Neuron (in vitro differentiated cells): ENCODE data around the gene SRPRB.

Experiments
- H2AFZ ChIP-seq: one replicate; pipeline ENCODE4 v1.6.1; 2013; ENCODE audit warnings: low read depth, mild to moderate bottlenecking, inconsistent platforms, low read length, moderate library complexity
- H3K27me3 ChIP-seq: one replicate; pipeline ENCODE4 v1.6.1; 2013; ENCODE audit warnings: low read length; ENCODE audit not compliant: insufficient read depth
- H3K36me3 ChIP-seq: one replicate; pipeline ENCODE4 v1.6.1; 2013; ENCODE audit warnings: low read length; ENCODE audit not compliant: insufficient read depth
- H3K4me1 ChIP-seq: one replicate; pipeline ENCODE4 v1.6.1; 2013; ENCODE audit warnings: low read length; ENCODE audit not compliant: insufficient read depth
- H3K4me3 ChIP-seq: 2 replicates; pipeline ENCODE4 v1.5.1; 2013; ENCODE audit warnings: mild to moderate bottlenecking, low read length, moderate library complexity
- H3K9me3 ChIP-seq: one replicate; pipeline ENCODE4 v1.6.1; 2013; ENCODE audit warnings: low read length

SRPRB gene

DNA sequence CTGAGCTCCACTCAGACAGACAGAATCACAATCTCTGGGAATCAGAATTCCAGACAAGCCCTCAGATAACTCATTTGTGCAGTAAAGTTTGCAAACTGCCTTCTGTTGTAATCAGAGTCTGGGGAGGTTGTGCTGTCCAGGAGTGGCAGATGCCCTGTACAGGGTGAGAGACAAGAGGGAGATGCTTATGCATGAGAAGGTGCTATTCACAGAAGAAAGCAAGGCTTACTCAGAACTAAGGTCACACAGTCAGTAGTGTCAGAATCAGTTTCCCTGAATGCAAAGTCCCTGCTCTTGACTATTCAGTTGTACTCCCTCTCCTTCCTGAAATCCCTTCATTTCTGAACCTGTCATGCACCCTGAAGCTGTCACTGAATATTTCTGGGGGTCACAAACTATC, 43.7 kb downstream of the SRPRB start:
- H3K4me3 ChIP-seq: no peak overlapping the region
- H3K4me1 ChIP-seq: no peaks in the 10 kb centered on the region
- H2AFZ ChIP-seq: no peak overlapping the region
- no peaks in the 10 kb centered on the region for H3K27me3 ChIP-seq
- H3K36me3 ChIP-seq: no peaks in the 10 kb centered on the region
- no peaks in the 10 kb centered on the region for H3K9me3 ChIP-seq

DNA sequence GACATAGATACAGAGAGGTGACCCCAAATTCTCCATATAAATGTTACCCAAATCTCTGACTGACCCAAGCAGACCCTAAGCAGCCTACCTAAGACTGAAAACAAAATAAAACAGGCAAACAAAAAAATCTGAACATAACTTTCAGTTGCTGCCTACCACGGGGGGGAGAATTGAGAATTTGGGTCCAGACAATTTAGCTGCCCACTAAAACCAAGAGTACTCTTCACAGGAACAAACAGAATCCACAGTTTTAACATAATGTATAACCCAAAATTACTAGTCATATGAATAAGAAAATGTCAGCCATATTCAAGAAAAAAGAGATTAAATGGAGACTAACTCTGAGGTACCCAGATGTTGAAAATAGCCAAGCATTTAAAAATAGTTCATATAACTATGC, 44.4 kb downstream of the SRPRB start:
- Histone ChIP-seq H3K4me1 (no peaks in the 10 kb centered on the region), H3K4me3 (no peak overlapping the region), H2AFZ (no peak overlapping the region), H3K27me3 (no peaks in the 10 kb centered on the region), H3K9me3 (no peaks in the 10 kb centered on the region), H3K36me3 (no peaks in the 10 kb centered on the region)

DNA sequence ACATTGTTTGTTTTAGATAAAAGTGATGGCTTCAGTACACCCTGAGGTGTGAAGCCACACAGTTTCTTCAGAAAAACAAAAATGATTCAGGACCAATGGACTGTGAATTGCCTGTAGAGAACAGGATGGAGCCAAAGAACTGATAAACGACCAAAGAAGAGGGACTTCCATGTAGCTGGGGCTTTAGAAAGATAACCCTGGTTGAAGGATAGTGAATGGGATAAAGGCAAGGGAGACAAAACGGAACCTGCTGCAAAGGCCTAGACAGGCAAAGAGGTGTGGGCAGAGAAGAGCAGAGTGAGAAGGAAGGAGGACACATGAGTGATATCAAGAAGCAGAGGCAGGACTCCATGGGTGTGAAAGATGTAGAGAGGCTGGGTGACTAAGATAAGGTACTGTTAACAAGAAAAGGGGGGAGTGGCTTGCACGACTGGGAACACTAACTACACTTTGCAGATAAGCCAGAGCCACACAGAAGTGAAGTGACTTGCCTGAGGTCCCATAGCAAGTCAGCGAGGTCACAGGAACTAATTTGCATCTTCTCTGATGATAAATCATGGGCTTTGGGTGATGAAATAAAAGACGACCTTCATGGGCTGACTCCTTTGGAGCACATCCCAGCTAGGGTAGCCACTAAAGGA, 45.8 kb downstream of the SRPRB start:
- H2AFZ ChIP-seq: no peak overlapping the region
- H3K27me3 ChIP-seq: no peaks in the 10 kb centered on the region
- no peaks in the 10 kb centered on the region for H3K9me3 ChIP-seq
- H3K4me1 ChIP-seq: no peaks in the 10 kb centered on the region
- no peaks in the 10 kb centered on the region for H3K36me3 ChIP-seq
- H3K4me3 ChIP-seq: no peak overlapping the region

DNA sequence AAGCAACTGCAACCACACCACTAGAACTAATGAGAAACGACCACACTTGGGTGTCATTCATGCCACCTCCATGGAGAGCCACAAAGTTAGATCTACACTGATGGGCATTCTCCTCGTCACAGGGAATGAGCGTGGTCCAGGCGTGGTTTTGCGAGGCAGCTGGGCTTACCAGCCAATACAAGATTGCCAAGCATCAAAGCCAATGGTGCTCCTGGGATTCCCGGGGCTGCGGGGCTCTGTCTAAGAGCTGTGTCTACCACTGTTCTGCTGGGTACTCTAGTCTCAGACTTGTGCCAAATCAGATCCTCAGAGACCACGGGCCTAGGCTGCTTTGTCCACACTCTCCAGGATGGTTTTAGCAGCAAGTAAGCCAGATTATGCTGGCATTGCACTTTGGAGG, 46.3 kb downstream of the SRPRB start:
- no peaks in the 10 kb centered on the region for H3K9me3 ChIP-seq
- peaks cover 2% of the 10 kb centered on the region for H3K27me3 ChIP-seq
- no peak overlapping the region for H2AFZ ChIP-seq
- H3K36me3 ChIP-seq: no peaks in the 10 kb centered on the region
- H3K4me1 ChIP-seq: no peaks in the 10 kb centered on the region
- H3K4me3 ChIP-seq: no peak overlapping the region

DNA sequence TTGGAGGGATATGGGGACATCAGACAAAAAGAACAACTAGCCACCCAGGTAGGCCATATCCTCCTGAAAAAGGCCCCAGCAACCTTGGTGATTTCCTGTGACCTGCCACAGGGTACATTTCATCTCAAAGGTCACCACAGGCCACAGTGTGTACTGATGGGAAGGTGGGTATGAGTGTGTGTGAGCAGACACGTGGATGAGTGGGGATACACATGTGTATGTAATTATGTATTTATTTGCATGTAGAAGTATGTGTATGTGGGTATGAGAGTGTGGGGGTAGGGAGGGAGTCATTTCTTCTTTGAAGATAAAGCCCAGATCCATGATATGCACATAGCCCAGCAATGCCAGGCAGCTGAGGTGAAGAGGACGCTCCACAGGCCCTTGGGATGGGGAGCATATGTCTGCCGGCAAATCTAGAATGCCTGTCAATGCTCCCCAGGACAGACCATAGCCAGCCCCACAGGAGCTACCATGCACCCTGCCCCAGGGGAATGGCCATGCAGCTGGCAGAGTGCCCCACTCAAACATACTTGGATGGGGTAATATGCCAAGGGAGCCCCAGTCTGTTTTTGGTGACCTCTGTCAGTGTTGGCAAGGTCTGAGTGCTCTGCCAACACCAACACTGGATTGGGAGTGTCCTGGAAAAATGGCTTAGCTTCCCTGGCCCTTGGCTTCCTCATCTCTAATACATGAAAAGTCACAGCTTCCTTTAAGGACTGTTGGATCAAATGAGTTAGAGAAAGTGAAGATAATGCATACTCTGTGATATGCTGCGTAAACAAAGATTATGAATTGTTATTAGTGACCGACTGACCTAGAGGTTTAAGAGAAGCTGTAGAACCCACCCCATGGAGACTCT, 47.7 kb downstream of the SRPRB start:
- H3K36me3 ChIP-seq: no peaks in the 10 kb centered on the region
- no peaks in the 10 kb centered on the region for H3K9me3 ChIP-seq
- H3K27me3 ChIP-seq: peaks cover 3% of the 10 kb centered on the region
- no peaks in the 10 kb centered on the region for H3K4me1 ChIP-seq
- H3K4me3 ChIP-seq: no peak overlapping the region
- no peak overlapping the region for H2AFZ ChIP-seq

DNA sequence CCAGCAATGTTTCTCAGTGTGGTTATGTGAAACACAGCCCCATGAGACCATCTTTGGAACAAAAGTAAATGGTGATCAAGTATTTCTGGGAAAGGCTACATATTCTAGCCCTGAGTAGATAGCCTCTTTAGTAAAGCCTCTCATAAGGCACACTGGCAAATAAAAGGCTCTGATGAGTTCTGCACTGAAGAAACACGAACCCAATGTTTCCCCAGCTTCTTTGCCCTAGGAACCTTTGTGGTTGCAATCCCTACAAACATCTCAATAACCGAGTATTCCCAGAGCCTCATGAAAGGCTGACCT, 48.3 kb downstream of the SRPRB start:
- no peaks in the 10 kb centered on the region for H3K4me1 ChIP-seq
- no peak overlapping the region for H2AFZ ChIP-seq
- peaks cover 3% of the 10 kb centered on the region for H3K27me3 ChIP-seq
- no peaks in the 10 kb centered on the region for H3K36me3 ChIP-seq
- no peak overlapping the region for H3K4me3 ChIP-seq
- H3K9me3 ChIP-seq: no peaks in the 10 kb centered on the region

DNA sequence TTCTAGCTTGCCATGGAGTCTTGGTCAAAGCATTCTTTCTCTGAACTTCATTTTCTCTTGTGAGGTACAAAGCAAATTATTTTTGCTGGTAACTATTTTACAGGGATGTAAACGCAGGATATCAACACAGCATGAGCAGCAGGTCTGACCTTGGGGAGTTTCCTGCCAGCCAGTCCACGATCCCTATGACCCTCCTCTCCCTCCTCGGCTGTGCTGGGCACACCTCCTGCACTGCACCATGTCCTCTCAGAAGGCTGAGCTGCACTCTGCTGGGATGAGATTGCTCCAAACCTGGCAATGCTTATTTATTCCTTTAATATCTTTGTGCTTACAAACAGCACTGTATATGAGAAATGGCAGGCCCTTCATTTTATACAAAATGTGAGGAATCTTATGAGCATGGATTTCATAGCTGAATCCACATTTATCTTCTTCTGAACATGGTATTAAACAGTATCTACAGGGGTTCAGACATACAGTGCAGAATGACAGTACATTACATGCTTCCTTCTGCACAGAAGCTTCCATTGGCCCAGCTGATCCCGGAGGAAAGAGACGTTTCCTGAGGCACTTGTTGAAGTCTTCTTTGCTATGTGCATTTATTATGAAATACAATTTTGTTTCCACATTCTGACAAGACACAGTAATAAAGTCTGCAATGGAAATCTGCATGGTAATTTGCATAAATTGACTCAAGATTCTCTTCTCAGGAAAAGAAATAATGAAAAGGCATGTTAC, 48.8 kb downstream of the SRPRB start:
- Histone ChIP-seq H3K4me3 (no peak overlapping the region), H3K4me1 (no peaks in the 10 kb centered on the region), H3K9me3 (no peaks in the 10 kb centered on the region), H3K27me3 (peaks cover 3% of the 10 kb centered on the region), H3K36me3 (no peaks in the 10 kb centered on the region), H2AFZ (no peak overlapping the region)

DNA sequence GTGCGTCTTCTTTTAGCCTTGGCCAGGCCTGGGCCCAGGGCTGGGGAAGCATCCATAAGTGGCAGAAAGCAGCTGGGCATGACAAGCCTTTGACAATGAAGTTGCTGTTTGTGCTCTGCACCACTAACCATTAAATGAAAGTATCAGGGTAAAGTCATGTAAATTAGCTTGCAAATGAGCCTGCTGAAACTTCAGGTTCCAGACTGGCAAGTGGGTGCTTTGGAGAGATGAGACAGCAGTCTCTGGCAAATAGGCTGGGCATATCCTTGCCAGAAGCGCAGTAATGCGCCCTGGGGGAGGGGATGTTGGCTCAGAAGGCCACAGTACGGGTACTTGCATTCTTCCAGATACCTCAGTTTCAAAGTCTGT, 49.4 kb downstream of the SRPRB start:
- H3K9me3 ChIP-seq: no peaks in the 10 kb centered on the region
- H2AFZ ChIP-seq: no peak overlapping the region
- H3K4me3 ChIP-seq: no peak overlapping the region
- no peaks in the 10 kb centered on the region for H3K4me1 ChIP-seq
- no peaks in the 10 kb centered on the region for H3K36me3 ChIP-seq
- peaks cover 3% of the 10 kb centered on the region for H3K27me3 ChIP-seq

DNA sequence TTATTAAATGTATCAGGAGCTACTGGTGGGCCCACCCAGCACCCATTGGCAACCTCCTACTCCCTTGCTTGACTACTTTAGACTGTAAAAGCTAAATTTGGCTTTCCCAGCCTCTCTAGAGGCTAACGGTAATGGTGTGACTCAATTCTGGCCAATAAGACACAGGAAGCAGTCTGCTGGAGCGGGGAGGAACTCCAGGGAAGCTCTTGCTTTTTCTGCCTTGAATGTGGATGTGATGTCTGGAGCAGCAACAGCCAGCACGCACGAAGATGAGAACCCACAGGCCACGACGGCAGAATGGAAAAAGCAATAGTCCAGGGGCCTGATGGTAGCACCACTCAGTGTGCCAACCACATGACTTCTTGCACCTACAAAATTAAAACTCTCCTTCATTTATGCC, 50.2 kb downstream of the SRPRB start:
- Histone ChIP-seq H3K4me1 (no peaks in the 10 kb centered on the region), H3K9me3 (no peaks in the 10 kb centered on the region), H3K27me3 (peaks cover 3% of the 10 kb centered on the region), H3K4me3 (no peak overlapping the region), H2AFZ (no peak overlapping the region), H3K36me3 (no peaks in the 10 kb centered on the region)

DNA sequence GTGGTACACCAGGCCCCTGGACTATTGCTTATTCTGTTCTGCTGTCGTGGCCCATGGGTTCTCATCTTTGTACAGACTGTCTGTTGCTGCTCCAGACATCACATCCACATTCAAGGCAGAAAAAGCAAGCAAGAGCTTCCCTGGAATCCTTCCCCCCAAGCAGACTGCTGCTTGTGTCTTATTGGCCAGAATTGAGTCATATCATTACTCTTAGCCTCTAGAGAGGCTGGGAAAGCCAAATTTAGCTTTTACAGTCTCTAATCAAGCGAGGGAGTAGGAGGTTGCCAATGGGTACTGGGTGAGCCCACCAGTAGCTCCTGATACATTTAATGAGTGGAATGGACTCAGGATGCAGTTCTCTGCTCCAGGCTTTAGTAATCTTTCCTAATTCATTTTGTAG, 50.7 kb downstream of the SRPRB start:
- Histone ChIP-seq H3K36me3 (no peaks in the 10 kb centered on the region), H3K27me3 (peaks cover 3% of the 10 kb centered on the region), H3K9me3 (no peaks in the 10 kb centered on the region), H2AFZ (no peak overlapping the region), H3K4me3 (no peak overlapping the region), H3K4me1 (no peaks in the 10 kb centered on the region)

DNA sequence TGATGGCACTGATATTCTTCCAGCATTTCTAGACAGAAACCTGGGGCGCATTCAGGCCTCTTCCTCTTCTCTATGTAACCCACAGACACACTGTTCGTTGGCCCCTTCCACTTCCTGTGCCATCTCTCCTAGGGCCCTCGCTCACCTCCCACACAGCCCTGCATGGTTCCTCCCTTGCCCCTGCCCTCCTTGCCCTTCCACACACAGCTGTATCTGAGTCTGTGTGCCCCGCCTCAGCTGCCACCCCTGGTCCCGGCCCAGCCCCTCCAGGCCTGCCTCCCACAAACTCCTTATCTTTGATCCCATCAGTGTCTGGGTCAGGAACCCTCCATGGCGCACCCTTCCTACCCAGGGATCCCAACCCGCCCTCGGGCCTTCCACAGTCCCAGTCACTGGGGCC, 52.2 kb downstream of the SRPRB start:
- Histone ChIP-seq H3K9me3 (no peaks in the 10 kb centered on the region), H3K36me3 (no peaks in the 10 kb centered on the region), H3K4me1 (no peaks in the 10 kb centered on the region), H2AFZ (no peak overlapping the region), H3K27me3 (peaks cover 3% of the 10 kb centered on the region), H3K4me3 (no peak overlapping the region)

DNA sequence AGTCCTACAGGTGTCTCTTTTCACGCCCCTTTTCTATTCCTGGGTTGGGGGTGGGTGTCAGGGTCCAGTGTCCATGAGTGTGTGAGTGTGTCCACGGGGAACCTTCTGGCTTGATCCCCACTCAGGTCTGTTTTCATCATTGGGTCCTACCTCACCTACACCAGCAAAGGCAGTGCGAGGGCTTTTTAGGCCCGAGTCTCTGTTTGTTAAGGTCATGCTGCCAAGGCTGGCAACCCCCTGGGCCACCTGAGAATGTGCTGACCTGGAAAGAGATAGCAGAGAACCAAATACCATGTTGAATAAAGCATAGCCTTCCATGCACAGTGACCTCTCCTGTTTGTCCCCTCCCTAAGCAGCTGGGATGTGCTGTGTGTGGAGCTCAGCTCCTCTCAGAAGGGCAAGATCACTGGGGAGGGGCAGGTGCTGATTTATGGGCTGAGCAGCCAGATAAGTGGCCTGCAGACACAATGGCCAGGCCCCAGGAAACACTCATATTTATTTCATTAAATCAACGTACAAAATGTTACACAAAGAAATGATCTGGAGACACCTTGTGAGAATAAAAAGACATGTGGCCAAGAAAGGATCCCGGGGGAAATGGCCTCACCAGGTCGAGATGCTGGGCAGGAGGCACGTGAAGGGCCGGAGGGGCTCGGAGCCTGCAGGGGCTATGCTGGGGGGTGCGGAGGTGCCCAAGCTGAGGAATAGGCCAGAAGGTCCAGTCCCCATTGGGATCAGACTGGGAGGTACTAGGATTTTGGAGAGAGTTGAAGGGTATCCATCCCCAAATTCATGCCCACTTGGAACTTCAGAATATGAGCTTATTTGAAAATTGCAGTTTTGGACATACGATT, 54.0 kb downstream of the SRPRB start:
- H2AFZ ChIP-seq: no peak overlapping the region
- H3K36me3 ChIP-seq: no peaks in the 10 kb centered on the region
- H3K4me1 ChIP-seq: no peaks in the 10 kb centered on the region
- no peaks in the 10 kb centered on the region for H3K9me3 ChIP-seq
- peaks cover 3% of the 10 kb centered on the region for H3K27me3 ChIP-seq
- no peak overlapping the region for H3K4me3 ChIP-seq

DNA sequence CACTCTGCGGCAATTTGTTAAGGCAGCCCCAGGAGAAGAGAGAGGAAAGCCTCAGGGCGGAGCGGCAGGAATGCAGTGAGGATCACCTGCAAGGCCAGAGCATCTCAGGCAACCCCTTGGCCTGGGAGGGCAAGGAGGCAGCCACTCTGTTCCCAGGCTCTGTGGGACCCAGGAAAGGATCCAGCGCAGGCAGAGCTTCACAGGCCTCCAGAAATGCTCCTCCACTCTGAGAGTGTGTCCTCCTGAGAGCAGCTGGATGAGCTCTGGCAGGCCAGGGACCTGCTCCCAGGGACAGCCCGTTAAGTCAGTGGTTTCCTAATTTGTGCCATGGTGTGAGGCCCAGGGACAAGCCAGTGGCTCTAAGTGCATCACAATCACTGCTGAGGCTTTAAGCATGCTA, 54.9 kb downstream of the SRPRB start:
- no peaks in the 10 kb centered on the region for H3K9me3 ChIP-seq
- no peaks in the 10 kb centered on the region for H3K4me1 ChIP-seq
- H3K27me3 ChIP-seq: peaks cover 3% of the 10 kb centered on the region
- H3K36me3 ChIP-seq: no peaks in the 10 kb centered on the region
- no peak overlapping the region for H2AFZ ChIP-seq
- H3K4me3 ChIP-seq: no peak overlapping the region
